HG03521 (cell line): ENCODE data around the gene TFB2M.
"Not testable (repeated sequence)": the region's sequence is repeated elsewhere in the genome, so short reads cannot be mapped to it uniquely, and the experiment has no call there.

Experiments
- ATAC-seq: cut with Tn5 transposase; IDR thresholded peaks from one replicate; pipeline ENCODE4 v1.9.1; 2021; ENCODE audit warnings: mild to moderate bottlenecking, moderate library complexity; ENCODE audit not compliant: unreplicated experiment

Gene TFB2M

DNA sequence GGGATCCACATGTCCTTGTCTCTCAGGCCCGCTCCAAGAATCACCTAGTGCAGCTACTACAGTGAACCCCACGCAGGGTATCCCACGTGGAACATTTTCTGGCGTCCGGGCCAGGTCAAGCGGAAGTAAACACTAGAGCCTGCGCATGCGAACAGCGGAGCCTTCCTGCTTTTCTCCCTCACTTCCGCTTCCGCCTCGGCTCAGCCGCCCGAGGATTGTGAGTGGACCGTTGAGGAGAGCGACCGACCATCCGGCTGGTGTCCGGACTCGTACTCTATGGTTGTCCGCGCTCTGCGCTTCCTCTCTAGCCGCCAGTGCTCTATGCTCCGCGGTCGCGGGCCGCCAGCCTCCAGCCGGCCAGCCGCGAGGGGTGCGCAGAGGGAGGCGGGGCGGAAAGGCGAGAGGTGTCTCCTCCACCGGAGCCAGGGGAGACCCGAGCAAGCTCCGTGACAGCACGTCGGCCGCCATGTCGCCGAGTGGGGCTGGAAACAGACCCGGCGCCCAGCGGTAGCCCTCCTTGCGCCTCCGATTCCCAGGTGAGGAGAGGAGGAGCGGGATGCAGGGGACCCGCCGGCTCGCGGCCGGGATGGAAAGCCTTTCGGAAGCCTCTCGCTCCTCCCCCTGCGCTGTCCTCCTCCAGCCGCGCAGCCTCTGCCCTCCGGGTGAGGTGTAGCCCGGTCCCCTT is at the start of gene TFB2M, which contains the start of gene CNST:
Gene TFB2M (minus strand): TSS at position 134 of the 685 bp plus-strand sequence. CDS start 123 bp downstream, at position 11.
Gene CNST (plus strand): TSS at position 329 of the 685 bp plus-strand sequence. CDS start 25,107 bp downstream, outside the sequence.
- peak; percentile 95 for ATAC-seq

- ATAC-seq: no peak
Observed at GRCh38 chr1:246613096-246613758, 47.2 kb upstream of the TFB2M start.

GRCh38 chr1:246609632-246610031 is 43.6 kb upstream of the TFB2M start:
- no peak for ATAC-seq

DNA sequence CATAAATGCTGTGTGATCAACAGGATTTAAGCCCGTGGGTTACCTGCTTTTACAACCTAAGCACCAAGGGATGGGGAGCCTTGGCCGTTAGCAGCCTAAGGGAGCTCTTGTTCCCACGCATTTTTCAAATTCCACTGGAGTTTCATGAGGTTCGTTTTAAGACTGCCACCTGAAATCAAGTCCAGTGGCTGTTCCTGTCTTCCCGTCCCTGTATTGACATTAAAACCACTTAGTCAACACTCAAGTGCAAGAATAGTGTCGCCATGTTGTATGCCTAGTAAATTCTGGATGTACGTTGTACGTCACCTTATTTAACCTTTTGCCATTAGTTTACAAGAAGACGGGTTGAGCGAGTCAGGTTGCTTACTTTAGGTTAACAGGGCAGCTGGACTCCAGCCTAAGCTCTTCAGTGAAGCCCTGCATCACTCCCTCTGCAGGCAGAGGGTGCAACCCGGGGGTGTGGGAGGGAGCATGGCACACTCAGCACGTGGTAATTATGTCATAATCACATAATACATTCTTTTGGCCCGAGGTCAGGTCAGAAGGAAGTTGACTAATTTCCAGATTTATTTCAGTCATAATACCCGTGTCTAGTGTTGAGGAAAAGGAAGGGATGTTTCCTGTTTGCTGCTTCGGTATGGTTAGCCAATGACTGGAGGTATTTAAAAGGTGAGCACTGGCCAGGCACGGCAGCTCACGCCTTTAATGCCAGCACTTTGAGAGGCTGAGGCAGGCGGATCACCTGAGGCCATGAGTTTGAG is 42.7 kb upstream of the TFB2M start:
- ATAC-seq: peak; percentile 51

- ATAC-seq: no peak
Observed at GRCh38 chr1:246607462-246607861, 41.4 kb upstream of the TFB2M start.

DNA sequence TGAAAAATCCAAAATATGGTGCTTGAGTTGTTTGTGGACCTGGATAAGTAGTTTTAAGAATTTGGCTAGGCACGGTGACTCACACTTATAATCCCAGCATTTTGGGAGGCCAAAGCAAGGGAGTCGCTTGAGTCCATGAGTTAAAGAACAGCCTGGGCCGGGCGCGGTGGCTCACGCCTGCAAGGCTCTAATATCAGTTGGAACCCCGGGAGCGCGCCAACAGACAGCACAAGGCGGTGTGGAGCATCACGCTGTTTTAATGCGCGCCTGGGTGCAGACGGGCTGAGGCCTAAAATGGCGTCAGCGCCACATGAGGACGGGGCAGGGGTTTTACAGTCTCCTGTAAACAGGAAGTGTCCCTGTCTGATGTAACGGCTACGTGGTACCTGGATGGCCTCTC is 39.2 kb upstream of the TFB2M start:
- ATAC-seq: not testable (repeated sequence)

- no peak for ATAC-seq
Observed at GRCh38 chr1:246602194-246602593, 36.1 kb upstream of the TFB2M start.

GRCh38 chr1:246600579-246600978 is 34.5 kb upstream of the TFB2M start:
- no peak for ATAC-seq

- no peak for ATAC-seq
Observed at GRCh38 chr1:246599315-246599714, 33.3 kb upstream of the TFB2M start.

DNA sequence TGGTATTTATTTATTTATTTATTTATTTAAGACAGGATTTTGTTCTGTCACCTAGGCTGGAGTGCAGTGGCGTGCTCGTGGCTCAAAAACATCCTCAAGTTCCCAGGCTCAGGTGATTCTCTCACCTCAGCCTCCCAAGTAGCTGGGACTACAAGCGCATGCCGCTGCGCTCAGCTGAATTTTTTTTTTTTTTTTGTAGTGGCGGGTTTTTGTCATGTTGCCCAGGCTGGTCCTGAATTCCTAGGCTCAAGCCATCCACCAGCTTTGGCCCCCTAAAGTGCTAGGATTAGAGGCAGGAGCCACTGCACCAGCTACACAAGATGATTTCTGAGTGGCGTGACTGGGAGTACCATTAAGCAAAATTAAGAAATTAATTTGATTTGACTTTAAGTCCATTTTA is 31.9 kb upstream of the TFB2M start:
- ATAC-seq: no peak

GRCh38 chr1:246597340-246597739 is 31.3 kb upstream of the TFB2M start:
- ATAC-seq: no peak

DNA sequence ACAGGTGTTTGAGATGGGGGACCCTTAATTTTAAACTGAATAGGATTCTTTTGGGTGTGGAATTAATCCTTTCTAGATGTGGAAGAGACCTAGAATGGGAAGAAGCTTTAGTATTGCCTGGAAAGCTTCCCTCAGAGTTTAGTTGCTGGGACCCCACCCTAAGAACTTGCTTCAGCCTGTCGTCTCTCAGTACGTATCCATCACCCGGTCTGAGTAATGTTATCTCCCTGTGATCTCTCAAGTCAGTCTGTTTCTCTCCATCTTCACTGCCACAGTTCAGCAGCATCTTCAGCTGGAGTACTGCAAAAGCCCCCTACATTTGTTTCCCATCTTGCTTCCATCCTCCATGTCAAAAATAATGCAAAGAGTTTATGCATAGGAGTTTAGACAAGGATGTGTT is 29.1 kb upstream of the TFB2M start:
- no peak for ATAC-seq

GRCh38 chr1:246592695-246593094 is 26.6 kb upstream of the TFB2M start:
- ATAC-seq: no peak

DNA sequence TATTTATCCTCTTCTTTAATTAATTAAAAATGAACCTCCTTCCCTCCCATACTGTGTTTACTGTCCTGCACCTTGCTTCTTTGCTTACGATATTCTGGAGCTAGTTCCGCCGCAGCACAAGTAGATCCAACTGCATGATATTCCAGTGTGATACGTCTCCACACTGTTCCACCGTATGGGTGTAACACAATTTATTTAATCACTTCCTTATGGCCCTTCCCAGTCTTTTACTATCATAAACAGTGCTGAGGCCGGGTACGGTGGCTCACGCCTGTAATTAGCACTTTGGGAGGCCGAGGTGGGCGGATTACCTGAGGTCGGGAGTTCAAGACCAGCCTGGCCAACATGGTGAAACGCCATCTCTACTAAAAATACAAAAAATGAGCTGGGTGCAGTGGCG is 25.9 kb upstream of the TFB2M start:
- ATAC-seq: no peak

- peak; percentile 96 for ATAC-seq
Observed at GRCh38 chr1:246591504-246591903, 25.4 kb upstream of the TFB2M start.

GRCh38 chr1:246591047-246591446 is 25.0 kb upstream of the TFB2M start:
- ATAC-seq: peak; percentile 31

GRCh38 chr1:246589919-246590318 is 23.9 kb upstream of the TFB2M start:
- ATAC-seq: not testable (repeated sequence)

DNA sequence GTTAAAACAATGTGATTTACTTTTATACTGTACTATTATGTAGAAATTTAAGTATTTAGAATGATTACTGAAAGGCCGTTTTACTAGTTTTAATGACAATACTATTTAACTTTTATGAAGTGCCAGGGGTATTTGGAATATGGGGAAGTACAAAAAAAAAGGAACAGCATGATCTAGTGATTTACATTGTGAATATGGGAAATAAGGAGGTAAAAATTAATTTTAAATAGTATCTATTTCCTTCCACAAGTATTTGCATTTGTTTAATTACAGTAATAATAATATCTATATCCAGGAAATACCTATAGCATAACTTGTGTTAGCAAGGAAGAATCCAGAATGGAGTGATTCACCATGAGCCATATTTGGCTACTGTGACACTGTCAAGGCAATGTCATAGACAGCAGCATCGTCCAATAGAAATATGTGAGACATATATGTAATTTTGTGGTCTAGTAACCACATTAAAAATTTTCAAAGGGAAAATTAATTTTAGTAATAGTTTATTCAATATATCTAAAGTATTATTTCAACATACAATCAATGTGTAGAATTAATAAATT is 22.2 kb upstream of the TFB2M start:
- ATAC-seq: no peak

- no peak for ATAC-seq
Observed at GRCh38 chr1:246587606-246588005, 21.5 kb upstream of the TFB2M start.

GRCh38 chr1:246587032-246587431 is 21.0 kb upstream of the TFB2M start:
- no peak for ATAC-seq

DNA sequence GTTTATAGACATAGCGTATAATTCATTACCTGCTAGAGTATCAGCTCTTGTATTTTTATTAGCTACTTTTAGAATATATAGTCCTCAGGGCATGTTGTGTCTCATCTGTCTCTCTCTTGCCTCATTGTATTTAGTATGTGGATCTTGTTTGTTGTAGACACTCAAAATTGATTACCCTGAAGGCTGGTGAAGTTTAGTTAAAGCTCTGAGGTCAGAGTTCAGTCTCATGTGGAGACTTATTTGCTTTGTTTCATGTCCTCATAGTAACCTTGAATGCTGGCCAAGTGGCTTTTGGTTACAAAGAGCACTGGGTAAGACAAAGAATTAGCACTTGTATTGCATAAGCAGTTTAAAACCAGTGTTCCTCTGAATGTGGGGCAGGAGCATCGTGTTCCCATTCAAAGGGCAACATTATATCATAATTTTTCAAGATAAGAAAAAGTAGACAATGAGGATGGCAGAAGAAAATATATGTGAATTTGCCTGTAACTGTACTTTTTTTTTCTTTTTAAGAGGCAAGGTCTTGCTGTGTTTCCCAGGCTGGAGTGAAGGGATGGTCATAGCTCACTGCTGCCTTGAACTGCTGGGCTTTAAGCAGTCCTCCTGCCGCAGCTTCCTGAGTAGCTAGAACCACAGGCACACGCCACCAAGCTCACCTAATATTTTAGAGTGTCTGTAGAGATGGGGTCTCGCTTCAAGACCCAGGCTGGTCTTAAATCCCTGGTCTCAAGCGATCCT is 17.6 kb upstream of the TFB2M start:
- no peak for ATAC-seq
